PFSK-1 (cell line): ENCODE data around the gene GPR17.

Experiments used
- FOXP2 ChIP-seq: optimal IDR thresholded peaks from 2 replicates; pipeline ENCODE3; 2011; ENCODE audit warnings: borderline replicate concordance, control low read depth, inconsistent platforms; ENCODE audit not compliant: insufficient read depth; ENCODE audit errors: extremely low read length, extremely low read depth
- POLR2AphosphoS5 ChIP-seq: IDR thresholded peaks from 2 replicates; pipeline ENCODE4 v1.6.1; 2012; ENCODE audit warnings: low read depth, mild to moderate bottlenecking, control low read depth, low read length, moderate library complexity
- SIN3A ChIP-seq: IDR thresholded peaks from 2 replicates; pipeline ENCODE4 v1.6.1; 2012; ENCODE audit warnings: mild to moderate bottlenecking, low read length, moderate library complexity, borderline replicate concordance; ENCODE audit not compliant: insufficient read depth
- TAF1 ChIP-seq: IDR thresholded peaks from 2 replicates; pipeline ENCODE4 v1.6.1; 2012; ENCODE audit warnings: low read length, control low read depth, borderline replicate concordance; ENCODE audit not compliant: insufficient read depth
- TF ChIP-seq, protein P1 (sequence below), 2 experiments: IDR thresholded peaks; 2 replicates each; pipeline versions ENCODE4 v1.6.1 to v1.8.0; 2011 to 2012; ENCODE audit warnings: low read depth in 2 of 2, low read length in 2 of 2, control low read depth in 1 of 2, inconsistent platforms in 1 of 2, mild to moderate bottlenecking in 1 of 2, moderate library complexity in 1 of 2; ENCODE audit not compliant: insufficient read depth in 1 of 2

The GPR17 gene

DNA sequence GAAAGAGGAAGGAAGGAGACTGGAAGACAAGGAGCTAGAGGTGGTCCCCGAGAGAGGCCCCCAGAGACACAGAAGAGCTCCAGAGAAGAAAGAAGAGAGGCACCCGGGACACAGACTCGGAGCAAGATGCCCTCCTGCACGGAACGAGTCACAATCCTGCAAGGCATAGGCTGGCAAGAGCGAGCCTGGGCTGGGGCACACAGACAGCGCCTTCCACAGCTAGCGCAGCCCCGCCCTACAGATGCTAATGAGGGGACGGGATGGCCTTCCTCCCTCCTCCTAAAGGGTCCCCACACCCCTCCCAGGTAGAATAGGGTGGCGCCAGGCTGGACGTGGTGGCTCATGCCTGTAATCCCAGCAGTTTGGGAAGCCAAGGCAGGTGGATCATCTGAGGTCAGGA is 19.8 kb upstream of the GPR17 start:
- TF ChIP-seq, protein P1, sequence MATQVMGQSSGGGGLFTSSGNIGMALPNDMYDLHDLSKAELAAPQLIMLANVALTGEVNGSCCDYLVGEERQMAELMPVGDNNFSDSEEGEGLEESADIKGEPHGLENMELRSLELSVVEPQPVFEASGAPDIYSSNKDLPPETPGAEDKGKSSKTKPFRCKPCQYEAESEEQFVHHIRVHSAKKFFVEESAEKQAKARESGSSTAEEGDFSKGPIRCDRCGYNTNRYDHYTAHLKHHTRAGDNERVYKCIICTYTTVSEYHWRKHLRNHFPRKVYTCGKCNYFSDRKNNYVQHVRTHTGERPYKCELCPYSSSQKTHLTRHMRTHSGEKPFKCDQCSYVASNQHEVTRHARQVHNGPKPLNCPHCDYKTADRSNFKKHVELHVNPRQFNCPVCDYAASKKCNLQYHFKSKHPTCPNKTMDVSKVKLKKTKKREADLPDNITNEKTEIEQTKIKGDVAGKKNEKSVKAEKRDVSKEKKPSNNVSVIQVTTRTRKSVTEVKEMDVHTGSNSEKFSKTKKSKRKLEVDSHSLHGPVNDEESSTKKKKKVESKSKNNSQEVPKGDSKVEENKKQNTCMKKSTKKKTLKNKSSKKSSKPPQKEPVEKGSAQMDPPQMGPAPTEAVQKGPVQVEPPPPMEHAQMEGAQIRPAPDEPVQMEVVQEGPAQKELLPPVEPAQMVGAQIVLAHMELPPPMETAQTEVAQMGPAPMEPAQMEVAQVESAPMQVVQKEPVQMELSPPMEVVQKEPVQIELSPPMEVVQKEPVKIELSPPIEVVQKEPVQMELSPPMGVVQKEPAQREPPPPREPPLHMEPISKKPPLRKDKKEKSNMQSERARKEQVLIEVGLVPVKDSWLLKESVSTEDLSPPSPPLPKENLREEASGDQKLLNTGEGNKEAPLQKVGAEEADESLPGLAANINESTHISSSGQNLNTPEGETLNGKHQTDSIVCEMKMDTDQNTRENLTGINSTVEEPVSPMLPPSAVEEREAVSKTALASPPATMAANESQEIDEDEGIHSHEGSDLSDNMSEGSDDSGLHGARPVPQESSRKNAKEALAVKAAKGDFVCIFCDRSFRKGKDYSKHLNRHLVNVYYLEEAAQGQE (IDR thresholded peaks at IDR 0.05; ENCODE audit: insufficient read depth in 1 of 2, low read depth in 2 of 2, low read length in 2 of 2), result no peak
- no peak for TF ChIP-seq POLR2AphosphoS5
- no peak for TF ChIP-seq SIN3A
- no peak for TF ChIP-seq TAF1
- TF ChIP-seq FOXP2, result no peak

DNA sequence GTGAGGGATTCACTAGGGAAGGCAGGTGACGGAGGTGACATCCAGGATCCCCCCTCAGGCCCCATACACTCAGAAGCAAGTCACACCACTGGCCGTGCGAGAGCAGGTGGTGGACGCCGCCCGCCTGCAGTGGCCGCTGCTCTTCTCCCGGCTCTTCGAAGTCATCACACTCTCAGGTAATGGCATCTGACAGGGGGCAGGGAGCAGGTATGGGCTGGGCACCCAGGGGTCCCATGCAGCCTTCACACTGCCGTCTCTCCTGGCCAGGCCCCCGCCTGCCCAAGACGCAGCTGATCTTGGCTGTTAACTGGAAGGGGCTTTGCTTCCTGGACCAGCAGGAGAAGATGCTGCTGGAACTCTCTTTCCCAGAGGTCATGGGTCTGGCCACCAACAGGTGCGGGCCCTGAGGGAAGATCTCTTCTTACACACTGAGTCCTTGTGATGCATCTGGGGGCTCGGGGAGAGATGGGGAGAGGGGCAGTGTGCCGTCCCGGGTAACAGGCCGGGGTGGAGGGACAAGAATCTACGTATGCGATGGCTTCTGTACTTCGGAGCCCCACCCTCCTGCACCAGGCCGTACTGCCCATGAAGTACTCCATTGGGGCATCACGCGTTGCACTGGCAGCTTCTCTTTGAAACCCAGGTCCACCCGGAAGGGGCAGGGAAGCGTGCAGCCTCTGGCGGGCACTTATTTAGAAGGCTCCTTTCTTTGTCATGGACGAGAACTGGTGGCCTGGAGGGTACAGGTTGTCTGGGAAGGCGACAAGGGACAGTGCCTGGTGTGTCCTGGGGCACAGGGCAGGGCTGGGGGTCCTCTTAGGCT is 18.8 kb upstream of the GPR17 start:
- TF ChIP-seq POLR2AphosphoS5, result no peak
- no peak for TF ChIP-seq SIN3A
- TF ChIP-seq TAF1, result no peak
- TF ChIP-seq FOXP2, result no peak
- TF ChIP-seq, protein P1 (IDR thresholded peaks at IDR 0.05; ENCODE audit: insufficient read depth in 1 of 2, low read depth in 2 of 2, low read length in 2 of 2), result no peak

DNA sequence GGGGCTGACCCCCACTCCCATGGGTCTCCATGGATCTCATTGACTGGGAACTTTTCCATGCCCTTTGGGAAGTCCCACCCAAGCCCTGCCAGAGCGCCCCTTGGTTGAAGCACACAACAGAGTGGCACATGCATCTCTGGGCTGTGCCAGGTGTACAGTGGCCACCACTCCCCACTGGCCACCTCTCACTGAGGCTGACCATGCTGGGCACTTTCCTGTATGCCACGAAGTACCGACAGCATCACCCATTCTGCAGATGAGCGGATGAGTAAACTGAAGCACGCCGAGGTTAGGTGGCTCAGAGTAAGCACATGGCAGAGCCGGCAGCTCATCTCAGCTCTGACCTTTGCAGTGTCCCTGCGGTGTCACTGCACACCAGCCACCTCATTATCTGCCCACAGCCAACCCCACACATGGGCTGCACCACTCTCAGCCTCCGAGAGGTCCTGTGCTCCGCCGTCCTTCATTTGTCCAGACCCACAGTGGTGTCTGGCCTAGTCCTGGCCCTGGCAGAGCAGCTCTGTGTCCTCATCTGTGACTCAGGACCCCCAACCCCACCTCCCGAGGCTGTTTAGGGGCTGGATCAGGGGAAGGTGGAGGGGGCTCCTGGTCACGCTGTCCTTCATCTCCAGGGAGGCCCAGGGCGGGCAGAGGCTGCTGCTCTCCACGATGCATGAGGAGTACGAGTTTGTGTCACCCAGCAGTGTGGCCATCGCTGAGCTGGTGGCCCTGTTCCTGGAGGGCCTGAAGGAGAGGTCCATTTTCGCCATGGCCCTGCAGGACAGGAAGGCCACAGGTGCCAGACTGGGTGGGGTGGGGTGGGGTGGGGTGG is 18.0 kb upstream of the GPR17 start:
- TF ChIP-seq TAF1, result no peak
- TF ChIP-seq, protein P1 (IDR thresholded peaks at IDR 0.05; ENCODE audit: insufficient read depth in 1 of 2, low read depth in 2 of 2, low read length in 2 of 2), result no peak
- TF ChIP-seq SIN3A, result no peak
- TF ChIP-seq POLR2AphosphoS5, result no peak
- no peak for TF ChIP-seq FOXP2

DNA sequence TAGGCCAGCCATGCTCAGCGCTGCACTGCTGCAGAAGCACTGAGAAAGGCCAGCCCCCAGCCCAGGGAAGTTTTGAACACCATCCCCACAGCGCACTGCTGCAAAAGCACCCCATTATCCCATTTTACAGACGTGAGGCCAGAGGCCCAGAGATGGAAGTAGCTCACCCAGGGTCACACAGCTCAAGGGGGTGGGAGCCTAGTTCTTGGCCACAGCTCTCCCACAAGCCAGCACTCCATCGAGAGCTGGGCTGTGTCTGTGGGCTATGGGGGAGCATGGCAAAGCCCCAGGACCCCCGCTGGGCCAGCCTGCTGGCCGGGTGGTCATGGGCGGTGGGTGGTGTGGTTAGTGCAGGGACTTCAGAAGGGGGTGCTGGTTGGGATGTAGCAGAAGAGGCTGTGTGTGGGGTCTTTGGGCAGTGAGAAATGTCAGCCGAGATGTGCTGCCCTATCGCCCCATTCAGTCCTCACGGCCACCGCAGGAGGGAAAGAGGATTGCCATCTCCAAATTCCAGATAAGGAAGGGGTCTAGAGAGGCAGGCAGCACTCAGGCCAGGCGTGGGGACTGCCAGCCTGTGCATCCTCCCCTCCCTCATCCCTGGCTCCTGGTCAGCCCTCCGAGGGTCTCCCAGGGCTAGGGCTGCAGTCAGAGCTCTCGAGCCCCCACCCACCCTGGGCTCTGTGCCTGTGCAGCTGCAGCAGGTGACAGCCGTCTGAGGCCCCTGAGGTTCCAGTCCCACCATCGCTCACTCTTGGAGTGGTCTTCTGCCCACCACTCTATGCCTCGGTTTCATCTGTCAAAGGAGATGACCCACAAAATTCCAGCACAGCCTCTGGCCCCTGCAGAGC is 17.0 kb upstream of the GPR17 start:
- TF ChIP-seq POLR2AphosphoS5 (no peak), SIN3A (no peak), TAF1 (no peak), FOXP2 (no peak)
- TF ChIP-seq, protein P1 (IDR thresholded peaks at IDR 0.05; ENCODE audit: insufficient read depth in 1 of 2, low read depth in 2 of 2, low read length in 2 of 2), result no peak
